Esophagus (tissue), 2 donors: ENCODE measurements around the gene UST. TPM values are rescaled to one million over a fixed set of nuclear protein-coding genes. Genes with fewer than 3 reads are reported as not detected.
"Not testable (repeated sequence)": the region's sequence is repeated elsewhere in the genome, so short reads cannot be mapped to it uniquely, and the experiment has no call there.

ENCODE experiments used
- H3K27ac ChIP-seq, 2 donors: one replicate each; pipeline ENCODE4 v1.5.1; 2013; ENCODE audit warnings: low read depth in 2 of 2, mild to moderate bottlenecking in 2 of 2, inconsistent platforms in 1 of 2, low read length in 1 of 2, moderate library complexity in 1 of 2
- H3K27me3 ChIP-seq, 2 donors: one replicate each; pipeline ENCODE4 v1.6.1; 2013; ENCODE audit warnings: low read length in 2 of 2, control low read depth in 1 of 2, mild to moderate bottlenecking in 1 of 2; ENCODE audit not compliant: insufficient read depth in 2 of 2, control insufficient read depth in 1 of 2
- H3K36me3 ChIP-seq, 2 donors: one replicate each; pipeline ENCODE4 v1.6.1; 2013; ENCODE audit warnings: low read length in 1 of 2; ENCODE audit not compliant: control insufficient read depth in 2 of 2, insufficient read depth in 2 of 2
- H3K4me1 ChIP-seq, 2 donors: one replicate each; pipeline ENCODE4 v1.6.1; 2013; ENCODE audit warnings: low read length in 1 of 2; ENCODE audit not compliant: control insufficient read depth in 2 of 2, insufficient read depth in 2 of 2
- H3K4me3 ChIP-seq, 2 donors: one replicate each; pipeline ENCODE4 v1.5.1; 2013; ENCODE audit warnings: low read length in 2 of 2, mild to moderate bottlenecking in 2 of 2, low read depth in 1 of 2, moderate library complexity in 1 of 2
- H3K9me3 ChIP-seq, 2 donors: one replicate each; pipeline ENCODE4 v1.6.1; 2013; ENCODE audit warnings: mild to moderate bottlenecking in 2 of 2, low read depth in 1 of 2, low read length in 1 of 2, moderate library complexity in 1 of 2; ENCODE audit not compliant: control insufficient read depth in 2 of 2, insufficient read depth in 1 of 2
- WGBS, 2 donors: extraction: QIAGEN DNeasy Blood & Tissue Kit; methylation state at CpG; one replicate each; pipeline ENCODE4 v1.1.7; 2013; 5-methylcytosine and 5-hydroxymethylcytosine counted together
- polyA plus RNA-seq, 2 donors: library from polyadenylated mRNA; stranded (reverse); fragments of 200-250 nt; gene quantifications; one replicate each; pipeline ENCODE4 v1.2.3, GENCODE V29; 2013
- donor health status: healthy with polysubstance abuse.
- donor health status: Bipolar disorder and iron deficiency.

The UST gene
- polyA plus RNA-seq, 2 donors: 1.7 to 2.4 TPM

DNA sequence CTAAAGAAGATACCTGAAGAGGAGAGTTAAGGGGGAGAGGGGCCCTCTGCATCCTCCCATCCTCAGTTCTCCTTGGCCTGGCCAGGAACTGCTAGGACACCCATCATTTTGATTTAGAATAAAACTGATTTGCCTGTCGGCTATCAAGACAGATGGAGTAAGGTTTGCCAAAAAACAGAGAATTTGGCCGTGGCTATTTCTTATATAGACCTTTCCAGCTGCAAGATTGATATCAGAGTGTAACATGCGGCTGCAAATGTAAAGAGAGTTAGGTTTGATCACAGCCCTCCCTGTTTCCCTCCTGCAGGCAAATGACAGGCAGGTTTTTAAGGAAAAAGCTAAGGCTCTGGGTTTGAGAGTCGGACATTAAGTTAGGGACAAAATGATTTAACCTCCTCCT lies 344.1 kb downstream of the UST start:
- Histone ChIP-seq H3K4me1 (no peaks in the 10 kb centered on the region), H3K36me3 (no peaks in the 10 kb centered on the region), H3K27me3 (no peaks in the 10 kb centered on the region), H3K4me3 (no peak overlapping the region), H3K9me3 (no peaks in the 10 kb centered on the region), H3K27ac (no peak overlapping the region)
- WGBS, 2 donors: 77 to 80% methylated on average over 4 of the region's 4 CpGs

DNA sequence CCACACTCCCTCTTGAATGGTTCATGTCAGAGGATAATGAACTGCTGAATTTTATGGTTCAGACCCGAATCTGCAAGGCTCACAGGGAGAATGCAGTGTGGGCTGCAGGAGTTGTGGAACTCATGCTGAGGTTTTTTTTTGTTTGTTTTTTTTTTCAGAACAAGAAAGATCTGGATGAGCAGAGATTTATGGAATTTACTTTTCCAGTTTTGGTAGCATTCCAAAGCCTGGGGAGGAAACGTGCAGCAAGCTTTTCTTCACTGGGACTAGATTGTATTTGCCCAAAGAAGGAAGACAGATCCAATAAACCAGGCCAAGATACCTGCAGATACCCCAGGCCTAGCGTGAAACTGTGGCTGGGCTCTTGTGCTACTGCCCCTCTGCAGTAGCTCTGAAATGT lies 346.8 kb downstream of the UST start:
- Histone ChIP-seq H3K4me1 (no peaks in the 10 kb centered on the region), H3K36me3 (no peaks in the 10 kb centered on the region), H3K9me3 (no peaks in the 10 kb centered on the region), H3K4me3 (no peak overlapping the region), H3K27ac (no peak overlapping the region), H3K27me3 (no peaks in the 10 kb centered on the region)
- 47 to 61% methylated on average over 3 of the region's 3 CpGs for WGBS, 2 donors

DNA sequence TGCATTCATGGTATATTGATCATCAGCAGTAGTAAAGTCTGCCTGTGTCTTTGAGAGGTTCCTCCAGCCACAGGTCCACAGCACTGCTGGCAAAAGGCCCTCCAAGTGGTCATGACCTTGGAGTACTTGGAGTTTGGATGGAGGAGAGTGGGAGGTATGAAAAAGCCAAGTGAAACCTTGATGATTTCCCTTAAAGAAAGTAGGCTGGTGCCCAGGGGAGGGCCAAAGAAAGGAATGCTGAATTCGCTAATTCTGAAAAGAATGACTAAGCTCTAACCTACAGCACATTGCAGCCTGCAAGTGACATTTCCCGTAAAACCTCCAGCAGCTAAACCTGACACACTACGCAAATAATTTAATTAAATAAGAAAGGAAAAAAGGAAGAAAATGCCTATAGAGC lies 347.3 kb downstream of the UST start:
- no peaks in the 10 kb centered on the region for H3K4me1 ChIP-seq
- 49 to 52% methylated on average over 3 of the region's 3 CpGs for whole genome bisulfite sequencing, 2 donors
- no peaks in the 10 kb centered on the region for H3K36me3 ChIP-seq
- no peak overlapping the region for H3K27ac ChIP-seq
- no peaks in the 10 kb centered on the region for H3K27me3 ChIP-seq
- no peaks in the 10 kb centered on the region for H3K9me3 ChIP-seq
- H3K4me3 ChIP-seq: no peak overlapping the region

DNA sequence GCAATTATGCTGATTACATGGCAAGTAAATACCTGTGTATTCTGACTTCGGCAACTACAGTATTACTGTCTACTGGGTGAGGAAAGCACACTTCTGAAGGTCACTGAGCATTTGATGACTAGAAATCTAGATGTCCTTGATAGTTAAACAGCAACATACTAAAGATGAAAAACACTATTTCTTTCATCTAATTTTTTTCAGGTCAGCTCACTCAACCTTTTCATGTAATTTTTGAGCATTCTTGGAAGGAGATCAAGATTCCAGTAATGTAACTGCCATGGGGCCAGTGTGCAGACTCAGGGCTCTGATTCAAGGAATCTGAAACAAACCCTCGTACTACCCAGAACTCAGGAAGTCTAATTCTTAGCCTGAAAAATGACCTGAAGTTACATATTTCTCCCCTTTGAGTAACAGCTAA lies 348.1 kb downstream of the UST start:
- Histone ChIP-seq H3K27ac (no peak overlapping the region), H3K36me3 (no peaks in the 10 kb centered on the region), H3K9me3 (no peaks in the 10 kb centered on the region), H3K4me3 (no peak overlapping the region), H3K4me1 (no peaks in the 10 kb centered on the region), H3K27me3 (no peaks in the 10 kb centered on the region)
- WGBS, 2 donors: 40 to 47% methylated on average over 2 of the region's 2 CpGs

DNA sequence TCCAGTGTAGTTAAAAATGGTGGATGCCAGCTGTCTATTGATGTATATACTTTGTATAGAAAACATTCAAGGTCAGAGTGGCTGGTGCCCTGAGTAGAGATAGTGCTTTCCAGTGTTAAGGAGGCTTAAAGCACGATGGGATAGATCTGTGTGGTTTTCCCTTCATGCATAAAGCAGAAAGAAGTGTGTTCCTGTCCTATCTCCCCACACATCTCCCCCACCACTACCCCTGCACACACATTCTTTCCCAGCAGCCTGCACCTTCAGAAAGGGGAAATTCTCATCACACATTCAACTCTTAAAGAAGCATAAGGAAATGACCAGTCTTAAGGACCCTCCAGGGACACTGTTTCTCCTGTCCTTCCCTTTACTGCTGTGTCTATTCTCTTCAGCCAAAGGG lies 349.0 kb downstream of the UST start:
- WGBS, 2 donors: 57 to 69% methylated on average over 1 of the region's 1 CpG
- no peaks in the 10 kb centered on the region for H3K27me3 ChIP-seq
- no peaks in the 10 kb centered on the region for H3K4me1 ChIP-seq
- H3K4me3 ChIP-seq: no peak overlapping the region
- no peak overlapping the region for H3K27ac ChIP-seq
- no peaks in the 10 kb centered on the region for H3K9me3 ChIP-seq
- H3K36me3 ChIP-seq: no peaks in the 10 kb centered on the region

DNA sequence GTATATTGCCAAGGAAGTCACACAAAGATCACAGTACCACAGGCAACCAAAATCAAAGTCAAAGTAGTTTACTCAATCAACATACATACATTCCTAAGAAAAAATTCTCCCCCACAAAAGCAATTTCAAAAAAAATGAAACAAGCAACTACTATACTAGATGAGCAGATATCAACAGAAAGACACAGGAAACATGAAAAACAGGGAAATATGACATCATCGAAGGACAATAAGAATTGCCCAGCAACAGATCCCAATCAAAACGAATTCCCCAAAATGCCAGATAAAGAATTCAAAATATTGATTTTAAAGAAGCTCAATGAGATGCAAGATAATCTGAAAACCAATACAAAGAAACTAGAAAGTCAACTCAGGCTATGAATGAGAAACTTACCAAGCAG lies 351.0 kb downstream of the UST start:
- no peak overlapping the region for H3K4me3 ChIP-seq
- no peaks in the 10 kb centered on the region for H3K9me3 ChIP-seq
- H3K27me3 ChIP-seq: no peaks in the 10 kb centered on the region
- no peaks in the 10 kb centered on the region for H3K4me1 ChIP-seq
- H3K27ac ChIP-seq: no peak overlapping the region
- WGBS, 2 donors: 86 to 92% methylated on average over 2 of the region's 2 CpGs
- no peaks in the 10 kb centered on the region for H3K36me3 ChIP-seq

DNA sequence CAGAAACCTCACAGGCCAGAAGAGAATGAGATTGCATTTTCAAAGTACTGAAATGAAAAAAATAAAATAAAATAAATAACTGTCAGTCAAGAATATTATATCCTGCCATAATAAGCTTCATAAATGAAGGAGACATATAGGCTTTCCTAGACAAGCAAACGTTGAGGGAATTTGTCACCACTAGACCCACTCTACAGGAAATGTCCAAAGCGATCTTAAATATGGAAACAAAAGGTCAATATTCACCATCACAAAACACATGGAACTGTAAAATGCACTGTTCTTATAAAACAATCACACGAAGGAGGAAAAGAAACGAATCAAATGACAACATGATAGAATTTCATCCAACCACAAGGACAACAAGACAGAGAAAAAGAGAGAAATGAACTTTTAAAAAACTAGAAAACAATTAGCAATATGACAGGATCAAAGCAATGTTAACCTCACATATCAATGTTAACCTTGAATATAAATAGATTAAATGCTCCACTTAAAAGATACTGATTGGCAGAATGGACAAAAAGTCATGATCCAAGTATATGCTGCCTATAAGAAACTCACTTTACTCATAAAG lies 352.0 kb downstream of the UST start:
- Histone ChIP-seq H3K4me1 (no peaks in the 10 kb centered on the region), H3K9me3 (no peaks in the 10 kb centered on the region), H3K27ac (no peak overlapping the region), H3K36me3 (no peaks in the 10 kb centered on the region), H3K27me3 (no peaks in the 10 kb centered on the region), H3K4me3 (no peak overlapping the region)
- WGBS, 2 donors: 90 to 96% methylated on average over 4 of the region's 4 CpGs

DNA sequence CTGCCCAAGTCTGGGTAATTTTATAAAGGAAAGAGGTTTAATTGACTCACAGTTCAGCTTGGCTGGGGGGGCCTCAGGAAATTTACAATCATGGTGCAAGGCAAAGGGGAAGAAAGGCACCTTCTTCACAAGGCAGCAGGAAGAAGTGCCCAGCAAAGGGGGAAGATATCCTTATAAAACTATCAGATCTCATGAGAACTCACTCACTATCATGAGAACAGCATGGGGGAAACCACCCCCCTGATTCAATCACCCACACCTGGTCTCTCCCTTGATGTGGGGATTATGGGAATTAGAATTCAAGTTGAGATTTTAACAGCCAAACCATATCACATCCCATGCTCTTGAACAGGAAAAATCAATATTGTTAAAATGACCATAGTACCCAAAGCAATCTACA lies 355.5 kb downstream of the UST start:
- H3K27ac ChIP-seq: no peak overlapping the region
- no peaks in the 10 kb centered on the region for H3K9me3 ChIP-seq
- no peaks in the 10 kb centered on the region for H3K4me1 ChIP-seq

DNA sequence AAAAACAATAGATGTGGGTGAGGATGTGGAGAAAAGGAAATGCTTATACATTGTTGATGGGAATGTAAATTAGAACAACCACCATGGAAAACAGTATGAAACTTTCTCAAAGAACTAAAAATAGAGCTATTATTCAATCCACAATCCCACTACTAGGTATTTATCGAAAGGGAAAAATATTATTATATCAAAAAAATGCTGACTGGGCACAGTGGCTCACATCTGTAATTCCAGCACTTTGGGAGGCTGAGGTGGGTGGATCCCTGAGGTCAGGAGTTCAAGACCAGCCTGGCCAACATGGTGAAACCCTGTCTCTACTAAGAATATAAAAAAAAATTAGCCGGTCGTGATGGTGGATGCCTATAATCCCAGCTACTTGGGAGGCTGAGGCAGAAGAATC lies 357.1 kb downstream of the UST start:
- not testable (repeated sequence) for H3K9me3 ChIP-seq, H3K4me1 ChIP-seq, H3K27me3 ChIP-seq, H3K36me3 ChIP-seq, H3K4me3 ChIP-seq, H3K27ac ChIP-seq
- WGBS, 2 donors: 97 to 98% methylated on average over 3 of the region's 3 CpGs

More for the DNA sequence above, 355.5 kb downstream of the UST start:
- Histone ChIP-seq H3K4me3 (no peak overlapping the region), H3K36me3 (no peaks in the 10 kb centered on the region), H3K27me3 (no peaks in the 10 kb centered on the region)

DNA sequence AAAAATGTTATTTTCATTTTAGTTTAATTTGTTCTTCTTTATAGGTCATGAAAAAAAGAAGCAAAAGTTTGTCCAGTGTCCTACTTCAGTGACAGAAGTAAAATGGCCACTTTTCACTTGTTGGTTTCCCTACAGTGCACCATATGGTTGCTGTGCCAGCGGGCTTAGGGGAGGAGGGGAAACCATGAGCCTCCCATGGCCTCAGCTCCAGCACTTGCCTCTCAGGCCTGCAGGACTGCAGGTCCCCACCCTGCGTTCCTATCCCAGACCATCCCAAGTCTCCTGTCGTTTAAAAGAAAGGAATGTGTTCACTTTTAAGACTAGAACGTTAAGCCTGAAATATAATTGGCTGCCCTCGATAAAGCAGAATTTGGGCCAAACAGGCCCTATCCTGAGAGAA lies 360.7 kb downstream of the UST start:
- no peak overlapping the region for H3K27ac ChIP-seq
- WGBS, 2 donors: 60 to 70% methylated on average over 5 of the region's 5 CpGs

More for the DNA sequence above, 360.7 kb downstream of the UST start:
- Histone ChIP-seq H3K36me3 (no peaks in the 10 kb centered on the region), H3K4me1 (no peaks in the 10 kb centered on the region), H3K9me3 (no peaks in the 10 kb centered on the region), H3K4me3 (no peak overlapping the region), H3K27me3 (no peaks in the 10 kb centered on the region)
